Spleen (tissue), 11 donors: ENCODE measurements around the gene AFAP1L2. TPM values are rescaled to one million over a fixed set of nuclear protein-coding genes. Genes with fewer than 3 reads are reported as not detected.

Source experiments
- DNase-seq: peaks from one replicate; pipeline ENCODE4 v3.0.0-alpha.2; 2020
- H3K27ac ChIP-seq, 8 donors: fragments of 200-600 bp; sonication (generic) in 7 of 8; 1 replicate in 4 of 8; 2 replicates in 4 of 8; pipeline versions ENCODE4 v1.5.0 to v1.8.0; 2016 to 2021; ENCODE audit warnings: inconsistent platforms in 4 of 8, mild to moderate bottlenecking in 4 of 8, moderate library complexity in 1 of 8
- H3K27me3 ChIP-seq, 7 donors: fragments of 200-600 bp; sonication (generic) in 6 of 7; replicated peaks in 1 of 7; 1 replicate in 4 of 7; 2 replicates in 3 of 7; pipeline versions ENCODE4 v1.5.0 to v1.8.0; 2016 to 2021; ENCODE audit warnings: inconsistent platforms in 3 of 7, mild to moderate bottlenecking in 1 of 7
- H3K36me3 ChIP-seq, 6 donors: fragments of 200-600 bp; sonication (generic) in 5 of 6; 1 replicate in 4 of 6; 2 replicates in 2 of 6; pipeline versions ENCODE4 v1.5.0 to v1.8.0; 2016 to 2021; ENCODE audit warnings: inconsistent platforms in 2 of 6
- H3K4me1 ChIP-seq, 6 donors: fragments of 200-600 bp; sonication (generic) in 5 of 6; 1 replicate in 3 of 6; 2 replicates in 3 of 6; pipeline versions ENCODE4 v1.5.0 to v1.8.0; 2016 to 2021; ENCODE audit warnings: inconsistent platforms in 3 of 6
- H3K4me3 ChIP-seq, 8 donors: fragments of 200-600 bp; sonication (generic) in 7 of 8; 1 replicate in 4 of 8; 2 replicates in 4 of 8; pipeline versions ENCODE4 v1.5.0 to v1.8.0; 2016 to 2021; ENCODE audit warnings: inconsistent platforms in 4 of 8, mild to moderate bottlenecking in 4 of 8, moderate library complexity in 2 of 8
- H3K9me3 ChIP-seq, 8 donors: fragments of 200-600 bp; sonication (generic) in 7 of 8; 1 replicate in 4 of 8; 2 replicates in 4 of 8; pipeline versions ENCODE4 v1.5.0 to v1.8.0; 2016 to 2021; ENCODE audit warnings: inconsistent platforms in 4 of 8
- POLR2A ChIP-seq, 3 donors: fragments of 450-650 bp; IDR thresholded peaks; one replicate each; pipeline ENCODE4 v1.5.1; 2017; ENCODE audit warnings: antibody characterized with exemption in 3 of 3, mild to moderate bottlenecking in 1 of 3
- POLR2AphosphoS5 ChIP-seq, 3 donors: sonication (generic); formaldehyde crosslinking; IDR thresholded peaks; one replicate each; pipeline ENCODE4 v1.5.1; 2017; ENCODE audit warnings: antibody characterized with exemption in 3 of 3
- WGBS, 5 donors: extraction: QIAGEN DNeasy Blood & Tissue Kit in 3 of 5; methylation state at CpG; one replicate each; pipeline versions ENCODE4 v1.1.5 to v1.1.7; 2013 to 2018; 5-methylcytosine and 5-hydroxymethylcytosine counted together
- intact Hi-C: fragments of 100-400 bp; cut with DNase I; formaldehyde crosslinking; loops from one replicate; pipeline ENCODE4 v1.15.0; 2023; ENCODE audit warnings: low total_unique reads
- polyA plus RNA-seq, 3 donors: library from polyadenylated mRNA; stranded (reverse); fragments of 200-250 nt; gene quantifications; one replicate each; pipeline ENCODE4 v1.2.1, GENCODE V29; 2013
- total RNA-seq, 7 donors: library from RNA; depleted of rRNA in 3 of 7; stranded (reverse); fragments of >200 nt in 3 of 7; fragmentation: NEBNext Ultra II Directional in 4 of 7; extraction: Animal tissue kit (Norgen Biotek cat#: 25700) in 4 of 7; gene quantifications; one replicate each; pipeline versions ENCODE4 v1.1.0 to v1.2.1, GENCODE V29; 2016 to 2021
- TF ChIP-seq, protein P1 (sequence below), 11 experiments: fragments of 200-600 bp in 7 of 11; fragments of 450-650 bp in 4 of 11; sonication (generic) in 4 of 11; IDR thresholded peaks in 8 of 11; conservative IDR thresholded peaks in 3 of 11; 1 replicate in 7 of 11; 2 replicates in 4 of 11; pipeline versions ENCODE4 v1.4.0 to v1.8.0; 2016 to 2021; ENCODE audit warnings: antibody characterized with exemption in 11 of 11, inconsistent platforms in 4 of 11, mild to moderate bottlenecking in 1 of 11
- donor health status: healthy with polysubstance abuse.
- donor health status: DM: no; HTN: no; CAD: no; lungs with moderate emphysema.
- donor health status: DM: no; HTN: no; CAD: no.
- donor health status: Bipolar disorder and iron deficiency.
- donor health status: healthy.
- donor health status: DM: no; HTN: no; CAD: no.
- donor health status: DM: yes; HTN: yes; CAD: no.

Gene AFAP1L2
- total and polyA plus RNA-seq, 10 donors = 18.3 to 273 (median 180) TPM

- Histone ChIP-seq H3K27me3 (peaks cover 0 to 23% (median 13%) of the 10 kb centered on the region in 7 donors), H3K4me1 (peaks cover 0 to 53% (median 16%) of the 10 kb centered on the region in 6 donors), H3K9me3 (no peaks in the 10 kb centered on the region), H3K27ac (peak overlapping the region in 3 of 8 donors; percentile 28), H3K4me3 (no peak overlapping the region), H3K36me3 (no peaks in the 10 kb centered on the region)
- TF ChIP-seq, protein P1, sequence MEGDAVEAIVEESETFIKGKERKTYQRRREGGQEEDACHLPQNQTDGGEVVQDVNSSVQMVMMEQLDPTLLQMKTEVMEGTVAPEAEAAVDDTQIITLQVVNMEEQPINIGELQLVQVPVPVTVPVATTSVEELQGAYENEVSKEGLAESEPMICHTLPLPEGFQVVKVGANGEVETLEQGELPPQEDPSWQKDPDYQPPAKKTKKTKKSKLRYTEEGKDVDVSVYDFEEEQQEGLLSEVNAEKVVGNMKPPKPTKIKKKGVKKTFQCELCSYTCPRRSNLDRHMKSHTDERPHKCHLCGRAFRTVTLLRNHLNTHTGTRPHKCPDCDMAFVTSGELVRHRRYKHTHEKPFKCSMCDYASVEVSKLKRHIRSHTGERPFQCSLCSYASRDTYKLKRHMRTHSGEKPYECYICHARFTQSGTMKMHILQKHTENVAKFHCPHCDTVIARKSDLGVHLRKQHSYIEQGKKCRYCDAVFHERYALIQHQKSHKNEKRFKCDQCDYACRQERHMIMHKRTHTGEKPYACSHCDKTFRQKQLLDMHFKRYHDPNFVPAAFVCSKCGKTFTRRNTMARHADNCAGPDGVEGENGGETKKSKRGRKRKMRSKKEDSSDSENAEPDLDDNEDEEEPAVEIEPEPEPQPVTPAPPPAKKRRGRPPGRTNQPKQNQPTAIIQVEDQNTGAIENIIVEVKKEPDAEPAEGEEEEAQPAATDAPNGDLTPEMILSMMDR (IDR thresholded peaks at IDR 0.05 in 8 of 11, conservative IDR thresholded peaks at IDR 0.05 in 3 of 11) = no peak
- no peak for TF ChIP-seq POLR2A (IDR thresholded peaks at IDR 0.05)
- no peak for TF ChIP-seq POLR2AphosphoS5 (IDR thresholded peaks at IDR 0.05)
- 50 to 67% (median 53%) methylated on average over 5 of the region's 5 CpGs for WGBS, 5 donors
- DNase-seq = no peak
- intact Hi-C loops = no loop called here
Measured at GRCh38 chr10:114408968-114409444, 4.7 kb upstream of the AFAP1L2 start.

- DNase-seq = no peak
- intact Hi-C loops = no loop called here
- peaks cover 0 to 27% (median 20%) of the 10 kb centered on the region in 7 donors for H3K27me3 ChIP-seq
- 74 to 87% (median 79%) methylated on average over 12 of the region's 12 CpGs for WGBS, 5 donors
- no peaks in the 10 kb centered on the region for H3K36me3 ChIP-seq
- H3K9me3 ChIP-seq = no peaks in the 10 kb centered on the region
- peaks cover 6 to 56% (median 17%) of the 10 kb centered on the region in 6 donors for H3K4me1 ChIP-seq
- no peak overlapping the region for H3K4me3 ChIP-seq
- TF ChIP-seq, protein P1 (IDR thresholded peaks at IDR 0.05 in 8 of 11, conservative IDR thresholded peaks at IDR 0.05 in 3 of 11) = no peak
- TF ChIP-seq POLR2A (IDR thresholded peaks at IDR 0.05) (no peak), POLR2AphosphoS5 (IDR thresholded peaks at IDR 0.05) (no peak)
- H3K27ac ChIP-seq = peak overlapping the region in 3 of 8 donors; percentile 28
Measured at GRCh38 chr10:114408112-114408967, 4.0 kb upstream of the AFAP1L2 start.

GRCh38 chr10:114406455-114406854, 2.2 kb upstream of the AFAP1L2 start:
- Histone ChIP-seq H3K4me1 (peaks cover 0 to 52% (median 20%) of the 10 kb centered on the region in 6 donors), H3K9me3 (no peaks in the 10 kb centered on the region), H3K27ac (no peak overlapping the region), H3K4me3 (no peak overlapping the region), H3K27me3 (peaks cover 0 to 44% (median 20%) of the 10 kb centered on the region in 7 donors), H3K36me3 (no peaks in the 10 kb centered on the region)
- WGBS, 5 donors = 76 to 90% (median 89%) methylated on average over 1 of the region's 1 CpG
- TF ChIP-seq POLR2AphosphoS5 (IDR thresholded peaks at IDR 0.05) = no peak
- no peak for TF ChIP-seq POLR2A (IDR thresholded peaks at IDR 0.05)
- TF ChIP-seq, protein P1 (IDR thresholded peaks at IDR 0.05 in 8 of 11, conservative IDR thresholded peaks at IDR 0.05 in 3 of 11) = peak in 1 of 11 experiments; percentile 9
- no peak for DNase-seq
- intact Hi-C loops = no loop called here

DNA sequence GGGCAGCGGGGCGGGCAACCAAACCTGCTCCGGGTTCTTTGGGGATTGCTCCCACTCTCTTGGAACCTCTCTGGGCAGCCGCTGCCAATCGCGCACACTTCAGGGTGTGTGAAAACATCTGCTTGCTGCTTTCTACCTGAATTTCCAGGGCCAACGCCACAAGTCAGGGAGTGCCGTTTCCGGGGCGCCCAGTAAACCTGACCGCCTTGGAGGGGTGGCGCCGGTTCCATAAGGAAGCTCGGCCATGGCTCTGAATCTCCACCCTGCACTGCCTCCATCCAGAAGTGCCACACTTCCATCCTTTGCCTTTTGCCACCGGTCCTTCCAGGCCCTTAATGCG, 679 bp upstream of the AFAP1L2 start:
- peak overlapping the region; percentile 3 to 76 (median 52) for H3K4me3 ChIP-seq
- peaks cover 0 to 59% (median 20%) of the 10 kb centered on the region in 7 donors for H3K27me3 ChIP-seq
- H3K27ac ChIP-seq = peak overlapping the region; percentile 72 to 95 (median 89)
- no peaks in the 10 kb centered on the region for H3K9me3 ChIP-seq
- intact Hi-C loops = no loop called here
- H3K4me1 ChIP-seq = peaks cover 4 to 64% (median 26%) of the 10 kb centered on the region in 6 donors
- DNase-seq = no peak
- H3K36me3 ChIP-seq = no peaks in the 10 kb centered on the region
- WGBS, 5 donors = 34 to 44% (median 40%) methylated on average over 10 to 16 of the region's 16 CpGs
- TF ChIP-seq POLR2AphosphoS5 (IDR thresholded peaks at IDR 0.05) = no peak
- TF ChIP-seq, protein P1 (IDR thresholded peaks at IDR 0.05 in 8 of 11, conservative IDR thresholded peaks at IDR 0.05 in 3 of 11) = no peak
- no peak for TF ChIP-seq POLR2A (IDR thresholded peaks at IDR 0.05)
